K562 (cell line): ENCODE data around the gene CCL20. TPM values are rescaled to one million over a fixed set of nuclear protein-coding genes. Genes with fewer than 3 reads are reported as not detected.

Experiments
- ATAC-seq: fragments of 200-7000 bp; cut with Tn5 transposase; 3 replicates; pipeline ENCODE4 v1.9.1; 2020; ENCODE audit warnings: moderate library complexity
- BruUV-seq: library from RNA; stranded (reverse); fragments of 400-500 nt; replicated peaks from 2 replicates; lab custom pipeline; 2021; lab: Mats Ljungman, UMichigan
- CTCF ChIA-PET: fragments of 300-600 bp; formaldehyde crosslinking; extraction: SDS; loops from one replicate; lab custom pipeline; 2021; ENCODE audit warnings: low intra/inter-chr PET ratio; lab: Yijun Ruan, JAX
- POLR2A ChIA-PET: fragments of 300-600, 350-650 bp; sonication (Branson Sonifier 250); formaldehyde crosslinking; extraction: SDS; loops from one replicate; lab custom pipeline; 2021; ENCODE audit warnings: antibody characterized with exemption, inconsistent platforms; lab: Yijun Ruan, JAX
- DNase-seq, 4 experiments: peaks; one replicate each; pipeline versions ENCODE4 v3.0.0 to v3.0.0-alpha.2; 2011 to 2018; ENCODE audit warnings: low spot score in 3 of 4, mixed read lengths in 3 of 4; ENCODE audit errors: extremely low read depth in 1 of 4
- FAIRE-seq: peaks from 2 replicates; lab custom pipeline; 2011; peaks lifted over from hg19 to GRCh38; lab: Jason Lieb, UNC
- H2AFZ ChIP-seq: 2 replicates; pipeline ENCODE4 v1.6.0; 2011; ENCODE audit warnings: low read depth, low read length, control low read depth, inconsistent platforms
- H3K27ac ChIP-seq: fragments of 200-600 bp; 3 replicates; pipeline ENCODE4 v1.8.0; 2011; ENCODE audit warnings: low read depth, mild to moderate bottlenecking, control low read depth, inconsistent platforms, low read length, moderate library complexity, mixed read lengths; ENCODE audit errors: extremely low read depth
- H3K27me3 ChIP-seq, 2 experiments: fragments of 300-600 bp in 1 of 2; 2 replicates in 1 of 2; 3 replicates in 1 of 2; pipeline versions ENCODE4 v1.6.0 to v1.8.0; 2011; ENCODE audit warnings: inconsistent platforms in 2 of 2, low read length in 2 of 2, mild to moderate bottlenecking in 1 of 2, mixed read lengths in 1 of 2, moderate library complexity in 1 of 2; ENCODE audit not compliant: control insufficient read depth in 2 of 2, insufficient read depth in 2 of 2
- H3K36me3 ChIP-seq: fragments of 300-600 bp; 3 replicates; pipeline ENCODE4 v1.8.0; 2011; ENCODE audit warnings: mild to moderate bottlenecking, low read length, inconsistent platforms; ENCODE audit not compliant: control insufficient read depth, insufficient read depth
- H3K4me1 ChIP-seq, 2 experiments: fragments of 200-600 bp in 1 of 2; replicated peaks in 1 of 2; 2 replicates in 1 of 2; 3 replicates in 1 of 2; pipeline versions ENCODE4 v1.5.1 to v1.8.0; 2011; ENCODE audit warnings: inconsistent platforms in 2 of 2, low read length in 2 of 2, mild to moderate bottlenecking in 1 of 2, mixed read lengths in 1 of 2, moderate library complexity in 1 of 2; ENCODE audit not compliant: control insufficient read depth in 2 of 2, insufficient read depth in 2 of 2
- H3K4me2 ChIP-seq: 2 replicates; pipeline ENCODE4 v1.6.1; 2011; ENCODE audit warnings: low read length, control low read depth, inconsistent platforms, mixed read lengths; ENCODE audit not compliant: insufficient read depth
- H3K4me3 ChIP-seq: fragments of 200-600 bp; sonication (generic), shearing (Covaris generic); 2 replicates; pipeline ENCODE4 v1.5.1; 2016; ENCODE audit warnings: control low read depth, inconsistent platforms
- H3K79me2 ChIP-seq: fragments of 200-600 bp; 3 replicates; pipeline ENCODE4 v1.8.0; 2011; ENCODE audit warnings: low read length, inconsistent platforms; ENCODE audit not compliant: control insufficient read depth, insufficient read depth
- H3K9ac ChIP-seq, 2 experiments: 2 replicates each; pipeline versions ENCODE4 v1.6.0 to v1.6.1; 2011; ENCODE audit warnings: low read depth in 2 of 2, low read length in 2 of 2, control low read depth in 1 of 2, inconsistent platforms in 1 of 2, mild to moderate bottlenecking in 1 of 2, mixed read lengths in 1 of 2; ENCODE audit not compliant: insufficient read depth in 1 of 2
- H3K9me1 ChIP-seq: one replicate; pipeline ENCODE4 v1.6.0; 2011; ENCODE audit warnings: inconsistent platforms, mild to moderate bottlenecking, low read length, moderate library complexity; ENCODE audit not compliant: control insufficient read depth, insufficient read depth
- H3K9me3 ChIP-seq: replicated peaks from 2 replicates; pipeline ENCODE4 v1.5.1; 2011; ENCODE audit warnings: low read depth, low read length, inconsistent platforms; ENCODE audit not compliant: control insufficient read depth, insufficient read depth
- H4K20me1 ChIP-seq: replicated peaks from 2 replicates; pipeline ENCODE4 v1.6.1; 2011; ENCODE audit warnings: low read length, inconsistent platforms, mixed read lengths; ENCODE audit not compliant: control insufficient read depth, insufficient read depth
- DDX20 ChIP-seq: fragments of 450-650 bp; IDR thresholded peaks from 2 replicates; pipeline ENCODE4 v1.6.1; 2016; ENCODE audit warnings: missing genetic modification characterization, low read depth, mild to moderate bottlenecking, missing compliant biosample characterization, moderate library complexity
- HIVEP1 ChIP-seq: fragments of 250-450 bp; sonication (Bioruptor Pico); IDR thresholded peaks from 2 replicates; pipeline ENCODE4 v1.4.0; 2020; ENCODE audit warnings: mild to moderate bottlenecking
- LEF1 ChIP-seq: fragments of 450-650 bp; IDR thresholded peaks from 2 replicates; pipeline ENCODE4 v1.6.1; 2016; ENCODE audit warnings: mild to moderate bottlenecking
- POLR2A ChIP-seq: fragments of 450-650 bp; conservative IDR thresholded peaks from 2 replicates; pipeline ENCODE4 v1.6.1; 2016
- RERE ChIP-seq: sonication (generic); formaldehyde crosslinking; IDR thresholded peaks from 2 replicates; pipeline ENCODE4 v1.8.0; 2023; ENCODE audit warnings: missing genetic modification reagents, mild to moderate bottlenecking, borderline replicate concordance
- TEAD1 ChIP-seq, 2 experiments: fragments of 450-650 bp in 1 of 2; sonication (generic) in 1 of 2; formaldehyde crosslinking; IDR thresholded peaks; 2 replicates each; pipeline versions ENCODE4 v1.4.0 to v1.8.0; 2020 to 2022; ENCODE audit warnings: mild to moderate bottlenecking in 2 of 2, missing genetic modification reagents in 1 of 2
- TFAM ChIP-seq: fragments of 250-450 bp; sonication (Bioruptor Pico); conservative IDR thresholded peaks from 2 replicates; pipeline ENCODE4 v1.5.0; 2021; ENCODE audit warnings: mild to moderate bottlenecking, moderate library complexity
- THRB ChIP-seq: fragments of 450-650 bp; formaldehyde crosslinking; conservative IDR thresholded peaks from 2 replicates; pipeline ENCODE4 v1.4.0; 2022; ENCODE audit warnings: mild to moderate bottlenecking, missing genetic modification characterization
- XRCC3 ChIP-seq: fragments of 450-650 bp; IDR thresholded peaks from 2 replicates; pipeline ENCODE4 v1.6.1; 2017; ENCODE audit warnings: mild to moderate bottlenecking, moderate library complexity
- ZFX ChIP-seq: sonication (generic); formaldehyde crosslinking; IDR thresholded peaks from 2 replicates; pipeline ENCODE4 v1.8.0; 2022; ENCODE audit warnings: mild to moderate bottlenecking, missing genetic modification reagents, moderate library complexity
- ZNF165 ChIP-seq: fragments of 250-450 bp; sonication (Bioruptor Pico); IDR thresholded peaks from 2 replicates; pipeline ENCODE4 v1.4.0; 2020; ENCODE audit warnings: borderline replicate concordance
- ZNF436 ChIP-seq: fragments of 250-450, 450-650 bp; sonication (Bioruptor Pico); formaldehyde crosslinking; IDR thresholded peaks from 2 replicates; pipeline ENCODE4 v1.7.0; 2020; ENCODE audit warnings: mild to moderate bottlenecking
- ZNF586 ChIP-seq: fragments of 450-650 bp; formaldehyde crosslinking; conservative IDR thresholded peaks from 2 replicates; pipeline ENCODE4 v1.4.0; 2020; ENCODE audit warnings: mild to moderate bottlenecking, moderate library complexity
- WGBS: fragments of 100-300 bp; shearing (Covaris generic); methylation state at CpG from one replicate; pipeline ENCODE4 v1.1.6; 2016; ENCODE audit warnings: low coverage, mixed read lengths; ENCODE audit not compliant: insufficient coverage; ENCODE audit errors: missing lambda C conversion rate; 5-methylcytosine and 5-hydroxymethylcytosine counted together
- in situ Hi-C: fragments of 300-500 bp; cut with MboI; formaldehyde crosslinking; loops from 4 replicates; pipeline ENCODE4 v1.15.0; 2018; ENCODE audit warnings: inconsistent platforms, mixed read lengths
- intact Hi-C: fragments of 100-400 bp; cut with micrococcal nuclease; formaldehyde crosslinking; loops from 2 replicates; pipeline ENCODE4 v1.14.2; 2022
- polyA plus RNA-seq, 8 experiments: library from polyadenylated mRNA; depleted of rRNA in 4 of 8; stranded (reverse) in 5 of 8; unstranded in 3 of 8; fragments of >200 nt; fragmentation: Nextera tagmentation in 2 of 8; fragmentation: Illumina TruSeq in 1 of 8; extraction: Ambion mirVana in 2 of 8; extraction: Trizol in 1 of 8; gene quantifications; 2 replicates each; pipeline versions ENCODE4 v1.2.1 to v1.2.3, GENCODE V29; 2011 to 2014; ENCODE audit warnings: inconsistent platforms in 1 of 8, missing spikeins in 1 of 8
- total RNA-seq, 7 experiments: library from RNA; depleted of rRNA in 6 of 7; stranded (reverse); fragments of >200 nt in 6 of 7; fragmentation: Illumina TruSeq in 2 of 7; extraction: Trizol in 2 of 7; gene quantifications; 2 replicates each; pipeline versions ENCODE4 v1.2.1 to v1.2.3, GENCODE V29; 2011 to 2021; ENCODE audit warnings: low replicate concordance in 1 of 7

CCL20 gene
- total and polyA plus RNA-seq, 9 of the 15 experiments (the other 6 are each of a cell fraction or from before 2014, with no cell fraction given): 0.29 TPM; not detected in 8

DNA sequence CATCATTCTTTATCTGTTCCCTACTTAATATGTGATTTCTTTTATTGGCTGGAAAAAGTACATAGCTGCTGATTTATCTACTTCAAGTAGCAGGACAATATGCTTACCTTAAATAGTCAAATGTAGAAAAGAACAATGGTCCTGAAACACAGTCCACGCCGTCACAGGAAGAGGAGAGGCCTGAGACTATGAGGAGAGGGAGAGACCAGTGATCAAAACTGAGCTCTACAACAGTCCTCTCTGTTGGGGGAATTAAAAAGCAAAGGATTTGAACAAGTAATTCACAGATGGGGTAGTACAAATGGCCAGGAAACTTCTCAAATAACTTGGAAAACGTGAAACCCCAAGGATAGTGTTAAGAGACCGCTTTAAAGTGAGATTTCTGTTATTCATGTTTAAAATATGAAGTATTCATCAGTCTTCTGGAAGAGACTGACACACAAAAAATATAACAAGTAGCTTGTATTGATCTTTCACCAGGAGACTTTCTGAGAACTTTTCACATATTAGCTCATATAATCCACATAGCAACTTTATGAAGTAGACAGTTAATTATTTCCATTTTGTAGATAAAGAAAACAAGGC lies 47.8 kb upstream of the CCL20 start:
- WGBS: 4% methylated on average over 4 of the region's 4 CpGs
- H2AFZ ChIP-seq: no peak overlapping the region
- no peaks in the 10 kb centered on the region for H4K20me1 ChIP-seq
- no TSS peak for BruUV-seq
- CTCF ChIA-PET: interaction anchor here (1.3 to 2.1 kb wide), 3 partner anchors 360 to 636 kb away, joined by 4 to 10 read pairs (median 10); no protein-coding TSS in a partner anchor
- H3K27ac ChIP-seq: no peak overlapping the region
- no peaks in the 10 kb centered on the region for H3K36me3 ChIP-seq
- peaks cover 0 to 10% of the 10 kb centered on the region in 2 experiments; a peak in 2 of 5 replicates for H3K27me3 ChIP-seq
- H3K4me3 ChIP-seq: no peak overlapping the region
- POLR2A ChIA-PET: no interaction called here
- ATAC-seq (no peak), FAIRE-seq (peak; percentile 19), DNase-seq (no peak)
- H3K9ac ChIP-seq: no peak overlapping the region
- intact Hi-C loops: loop anchor here (1.0 to 5.0 kb wide), 6 partner anchors 107 to 733 kb away; no protein-coding TSS in a partner anchor
- no peaks in the 10 kb centered on the region for H3K9me1 ChIP-seq
- no peak overlapping the region for H3K4me2 ChIP-seq
- in situ Hi-C loops: loop anchor here (10.0 kb wide), 1 partner anchor 361 kb away; no protein-coding TSS in a partner anchor
- H3K4me1 ChIP-seq: peaks cover 0 to 4% of the 10 kb centered on the region in 2 experiments; a peak in 1 of 5 replicates
- TF ChIP-seq XRCC3 (no peak), TFAM (CRISPR knock-in tag) (no peak), LEF1 (no peak), HIVEP1 (CRISPR knock-in tag) (no peak), DDX20 (tag) (no peak), ZFX (CRISPR knock-in tag) (no peak), ZNF165 (CRISPR knock-in tag) (no peak), TEAD1 (CRISPR knock-in tag; IDR thresholded peaks at IDR 0.05) (no peak), POLR2A (no peak), RERE (CRISPR knock-in tag) (no peak), THRB (no peak), ZNF586 (CRISPR knock-in tag) (no peak), ZNF436 (no peak)
- no peaks in the 10 kb centered on the region for H3K9me3 ChIP-seq
- H3K79me2 ChIP-seq: no peaks in the 10 kb centered on the region
